MM.1S (cell line): ENCODE results near the gene ENOX1.

Experiments
- CTCF ChIP-seq: fragments of 300-600 bp; sonication (generic); IDR thresholded peaks from 2 replicates; pipeline ENCODE4 v1.5.1; 2016; ENCODE audit warnings: antibody characterized with exemption, low read length, mixed read lengths
- EZH2 ChIP-seq: fragments of 300-600 bp; sonication (generic); optimal IDR thresholded peaks from 2 replicates; pipeline ENCODE3; 2017; ENCODE audit warnings: low read depth, mild to moderate bottlenecking, antibody characterized with exemption, low read length, mixed read lengths
- EZH2phosphoT487 ChIP-seq: fragments of 300-600 bp; sonication (generic); IDR thresholded peaks from 2 replicates; pipeline ENCODE4 v1.6.1; 2018; ENCODE audit warnings: antibody characterized with exemption, low read length

- TF ChIP-seq EZH2 (no peak), CTCF (no peak), EZH2phosphoT487 (no peak)
Measured at GRCh38 chr13:43319617-43320444, 466.9 kb downstream of the ENOX1 start.
